ENCODE measurements around the gene C10orf105.

Gene C10orf105

GRCh38 chr10:71719464-71720201, at the start of gene C10orf105:
Gene C10orf105, minus strand, starts transcription at chr10:71719778. Its CDS starts 3,441 bp downstream, at chr10:71716337.
- DNase-seq, result no peak

- no peak for DNase-seq
These were observed 48.0 kb upstream of the C10orf105 start for GRCh38 chr10:71767420-71768035.

GRCh38 chr10:71766717-71767419, 47.3 kb upstream of the C10orf105 start:
- DNase-seq, result no peak

- no peak for DNase-seq
These were observed 46.5 kb upstream of the C10orf105 start for GRCh38 chr10:71765906-71766716.

GRCh38 chr10:71765176-71765904, 45.8 kb upstream of the C10orf105 start:
- DNase-seq, result no peak

- DNase-seq, result no peak
These were observed 44.0 kb upstream of the C10orf105 start for GRCh38 chr10:71763352-71764127.

- DNase-seq, result no peak
These were observed 42.7 kb upstream of the C10orf105 start for GRCh38 chr10:71762324-71762723.

- no peak for DNase-seq
These were observed 42.0 kb upstream of the C10orf105 start for GRCh38 chr10:71761541-71762113.

- no peak for DNase-seq
These were observed 41.5 kb upstream of the C10orf105 start for GRCh38 chr10:71761105-71761511.

GRCh38 chr10:71757399-71757922, 37.9 kb upstream of the C10orf105 start:
- DNase-seq, result no peak

- no peak for DNase-seq
These were observed 37.0 kb upstream of the C10orf105 start for GRCh38 chr10:71756311-71757191.

GRCh38 chr10:71755179-71755879, 35.8 kb upstream of the C10orf105 start:
- DNase-seq, result no peak

- DNase-seq, result no peak
These were observed 35.0 kb upstream of the C10orf105 start for GRCh38 chr10:71754562-71754961.

- DNase-seq, result no peak
These were observed 34.5 kb upstream of the C10orf105 start for GRCh38 chr10:71753960-71754505.

GRCh38 chr10:71753091-71753959, 33.7 kb upstream of the C10orf105 start:
- no peak for DNase-seq

GRCh38 chr10:71752391-71753090, 33.0 kb upstream of the C10orf105 start:
- DNase-seq, result no peak

All from NK-92 treated with Interleukin-12 subunit alpha and Interleukin-12 subunit beta, amount 100 ng/mL, for 24 hours (cell line).